HEK293 (cell line): Measurements from ENCODE around the gene UGGT2.
A peak's percentile ranks its signal among the peaks of the same experiment; 100 is the strongest.

ENCODE experiments used
- KLF10 ChIP-seq: fragments of 450-650 bp; IDR thresholded peaks from 2 replicates; pipeline ENCODE4 v1.5.1; 2018; ENCODE audit warnings: missing biosample characterization, mild to moderate bottlenecking, missing genetic modification characterization
- KLF9 ChIP-seq: fragments of 450-650 bp; formaldehyde crosslinking; IDR thresholded peaks from 2 replicates; pipeline ENCODE4 v1.5.1; 2016; ENCODE audit warnings: missing biosample characterization, missing genetic modification characterization, low read depth
- MEIS1 ChIP-seq: sonication (generic); formaldehyde crosslinking; IDR thresholded peaks from 2 replicates; pipeline ENCODE4 v1.8.1; 2022; ENCODE audit warnings: missing genetic modification reagents, mild to moderate bottlenecking, borderline replicate concordance
- PRDM1 ChIP-seq: fragments of 450-650 bp; formaldehyde crosslinking; IDR thresholded peaks from 2 replicates; pipeline ENCODE4; 2016; ENCODE audit warnings: missing biosample characterization, missing genetic modification characterization
- SP7 ChIP-seq: fragments of 450-650 bp; formaldehyde crosslinking; IDR thresholded peaks from 2 replicates; pipeline ENCODE4 v1.5.1; 2016; ENCODE audit warnings: missing biosample characterization, missing genetic modification characterization
- ZBTB20 ChIP-seq: fragments of 450-650 bp; formaldehyde crosslinking; IDR thresholded peaks from 2 replicates; pipeline ENCODE4 v1.5.1; 2016; ENCODE audit warnings: missing biosample characterization, missing genetic modification characterization
- ZBTB21 ChIP-seq: fragments of 450-650 bp; formaldehyde crosslinking; IDR thresholded peaks from 2 replicates; pipeline ENCODE4 v1.5.1; 2017; ENCODE audit warnings: missing biosample characterization, missing genetic modification characterization
- ZNF416 ChIP-seq: fragments of 450-650 bp; formaldehyde crosslinking; IDR thresholded peaks from 2 replicates; pipeline ENCODE4 v1.5.1; 2016; ENCODE audit warnings: missing biosample characterization, missing genetic modification characterization
- ZNF600 ChIP-seq: fragments of 450-650 bp; formaldehyde crosslinking; IDR thresholded peaks from 2 replicates; pipeline ENCODE4 v1.5.1; 2016; ENCODE audit warnings: missing biosample characterization, missing genetic modification characterization
- ZNF837 ChIP-seq: fragments of 450-650 bp; formaldehyde crosslinking; IDR thresholded peaks from 2 replicates; pipeline ENCODE4 v1.5.1; 2016; ENCODE audit warnings: missing biosample characterization, missing genetic modification characterization
- ZXDB ChIP-seq: fragments of 450-650 bp; formaldehyde crosslinking; IDR thresholded peaks from 2 replicates; pipeline ENCODE4 v1.5.1; 2016; ENCODE audit warnings: missing biosample characterization, missing genetic modification characterization
- TF ChIP-seq, protein P1 (sequence below): fragments of 450-650 bp; formaldehyde crosslinking; IDR thresholded peaks from 2 replicates; pipeline ENCODE4 v1.5.1; 2016; ENCODE audit warnings: missing biosample characterization, missing genetic modification characterization

- TF ChIP-seq, protein P1, sequence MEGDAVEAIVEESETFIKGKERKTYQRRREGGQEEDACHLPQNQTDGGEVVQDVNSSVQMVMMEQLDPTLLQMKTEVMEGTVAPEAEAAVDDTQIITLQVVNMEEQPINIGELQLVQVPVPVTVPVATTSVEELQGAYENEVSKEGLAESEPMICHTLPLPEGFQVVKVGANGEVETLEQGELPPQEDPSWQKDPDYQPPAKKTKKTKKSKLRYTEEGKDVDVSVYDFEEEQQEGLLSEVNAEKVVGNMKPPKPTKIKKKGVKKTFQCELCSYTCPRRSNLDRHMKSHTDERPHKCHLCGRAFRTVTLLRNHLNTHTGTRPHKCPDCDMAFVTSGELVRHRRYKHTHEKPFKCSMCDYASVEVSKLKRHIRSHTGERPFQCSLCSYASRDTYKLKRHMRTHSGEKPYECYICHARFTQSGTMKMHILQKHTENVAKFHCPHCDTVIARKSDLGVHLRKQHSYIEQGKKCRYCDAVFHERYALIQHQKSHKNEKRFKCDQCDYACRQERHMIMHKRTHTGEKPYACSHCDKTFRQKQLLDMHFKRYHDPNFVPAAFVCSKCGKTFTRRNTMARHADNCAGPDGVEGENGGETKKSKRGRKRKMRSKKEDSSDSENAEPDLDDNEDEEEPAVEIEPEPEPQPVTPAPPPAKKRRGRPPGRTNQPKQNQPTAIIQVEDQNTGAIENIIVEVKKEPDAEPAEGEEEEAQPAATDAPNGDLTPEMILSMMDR (tag by site-specific recombination), result no peak
- TF ChIP-seq MEIS1 (CRISPR knock-in tag) (no peak), ZBTB21 (tag by site-specific recombination) (no peak), PRDM1 (tag by site-specific recombination) (no peak; the same call in 1 of the 2 replicates), ZXDB (tag by site-specific recombination) (no peak), SP7 (tag by site-specific recombination) (0 out of 2 replicates have a peak, but pooled peaks have one; percentile 38), ZBTB20 (tag by site-specific recombination) (no peak), KLF10 (tag by site-specific recombination) (no peak), ZNF837 (tag by site-specific recombination) (no peak), ZNF600 (no peak), ZNF416 (tag by site-specific recombination) (no peak), KLF9 (tag by site-specific recombination) (no peak)
Observed at GRCh38 chr13:95834134-95834765, 219.0 kb downstream of the UGGT2 start.
